Activated CD4-positive, alpha-beta memory T cell treated with anti-CD3 and anti-CD28 coated beads, Interleukin-2, amount 10 ng/mL, durations not matched to agents 7 days and 5 days (primary cell): ENCODE measurements around the gene DSTN. TPM values are rescaled to one million over a fixed set of nuclear protein-coding genes. Genes with fewer than 3 reads are reported as not detected.
A peak's percentile ranks its signal among the peaks of the same experiment; 100 is the strongest.

Experiments
- CTCF ChIA-PET: fragments of 350-600 bp; sonication (Branson Sonifier 250); formaldehyde crosslinking; loops from one replicate; lab custom pipeline; 2021; ENCODE audit warnings: antibody characterized with exemption, inconsistent platforms; lab: Charles Lee
- POLR2A ChIA-PET: fragments of 350-600 bp; sonication (Branson Sonifier 250); formaldehyde crosslinking; loops from one replicate; lab custom pipeline; 2021; ENCODE audit warnings: antibody characterized with exemption; lab: Charles Lee
- DNase-seq: peaks from one replicate; pipeline ENCODE4 v3.0.0-alpha.2; 2020
- H3K27ac Mint-ChIP-seq: one replicate; pipeline ENCODE4 v1.8.0; 2021; ENCODE audit warnings: mild to moderate bottlenecking, mixed read lengths
- H3K27me3 Mint-ChIP-seq: one replicate; pipeline ENCODE4 v1.8.0; 2021; ENCODE audit warnings: mixed read lengths
- H3K36me3 Mint-ChIP-seq: one replicate; pipeline ENCODE4 v1.8.0; 2021; ENCODE audit warnings: low read depth, mixed read lengths
- H3K4me1 Mint-ChIP-seq: one replicate; pipeline ENCODE4 v1.8.0; 2021; ENCODE audit warnings: mixed read lengths
- H3K4me3 Mint-ChIP-seq: one replicate; pipeline ENCODE4 v1.8.0; 2021; ENCODE audit warnings: mild to moderate bottlenecking, mixed read lengths
- H3K9me3 Mint-ChIP-seq: one replicate; pipeline ENCODE4 v1.8.0; 2021; ENCODE audit warnings: mixed read lengths
- total RNA-seq, 2 experiments: library from RNA; stranded (reverse); gene quantifications; one replicate each; pipeline ENCODE4 v1.2.3, GENCODE V29; 2021

DSTN gene
- total RNA-seq, 2 experiments from 2014 or later = 104 to 109 TPM

DNA sequence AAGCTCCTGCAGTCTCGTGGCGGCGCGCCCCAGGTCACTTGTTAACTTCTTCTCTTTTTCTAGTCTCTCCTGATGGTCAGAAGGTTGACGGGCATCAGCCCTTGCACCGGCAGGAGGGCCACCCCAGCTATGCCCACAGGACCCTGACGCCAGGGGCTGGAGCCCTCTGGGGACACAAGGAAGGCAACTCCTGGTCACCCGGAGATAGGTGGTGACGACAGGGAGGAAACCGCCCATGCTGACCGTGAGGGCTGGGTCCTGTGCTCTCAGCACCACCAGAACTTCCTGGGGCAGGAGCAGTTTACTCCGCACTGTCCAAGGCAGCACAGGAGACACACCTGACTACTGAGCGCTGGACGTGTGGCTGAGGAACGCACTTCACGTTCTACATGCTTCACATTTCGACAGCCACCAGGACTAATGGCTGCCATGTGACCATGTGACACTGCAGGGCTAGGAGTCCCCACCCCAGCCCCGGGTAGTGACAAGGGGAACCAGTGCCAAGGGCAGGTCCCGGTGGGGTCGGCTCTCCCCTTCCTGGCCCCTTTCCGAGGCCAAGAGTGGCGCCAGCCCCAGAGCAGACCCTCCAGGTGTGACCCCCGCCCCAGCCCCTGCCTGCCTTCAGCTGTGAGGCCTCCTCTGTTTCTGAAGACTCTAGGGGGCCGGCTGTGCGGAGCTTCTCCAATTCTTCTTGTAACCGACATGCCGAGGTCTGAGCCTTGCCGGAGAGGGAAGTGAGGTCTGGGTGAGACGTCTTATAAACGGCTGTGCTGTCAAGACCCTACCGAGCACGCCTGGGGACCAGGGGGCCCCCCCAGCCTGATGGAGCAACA, 45.2 kb downstream of the DSTN start:
- Mint-ChIP-seq H3K36me3 (peaks cover 25% of the 10 kb centered on the region), H3K27me3 (no peaks in the 10 kb centered on the region), H3K27ac (peak overlapping the region; percentile 35), H3K4me3 (no peak overlapping the region), H3K9me3 (no peaks in the 10 kb centered on the region), H3K4me1 (peaks cover 39% of the 10 kb centered on the region)
- DNase-seq = no peak
- ChIA-PET CTCF (interaction anchor here (0.7 to 5.3 kb wide), 3 partner anchors 68 to 110 kb away, joined by 3 to 33 read pairs (median 7); no protein-coding TSS in a partner anchor), POLR2A (no interaction called here)

DNA sequence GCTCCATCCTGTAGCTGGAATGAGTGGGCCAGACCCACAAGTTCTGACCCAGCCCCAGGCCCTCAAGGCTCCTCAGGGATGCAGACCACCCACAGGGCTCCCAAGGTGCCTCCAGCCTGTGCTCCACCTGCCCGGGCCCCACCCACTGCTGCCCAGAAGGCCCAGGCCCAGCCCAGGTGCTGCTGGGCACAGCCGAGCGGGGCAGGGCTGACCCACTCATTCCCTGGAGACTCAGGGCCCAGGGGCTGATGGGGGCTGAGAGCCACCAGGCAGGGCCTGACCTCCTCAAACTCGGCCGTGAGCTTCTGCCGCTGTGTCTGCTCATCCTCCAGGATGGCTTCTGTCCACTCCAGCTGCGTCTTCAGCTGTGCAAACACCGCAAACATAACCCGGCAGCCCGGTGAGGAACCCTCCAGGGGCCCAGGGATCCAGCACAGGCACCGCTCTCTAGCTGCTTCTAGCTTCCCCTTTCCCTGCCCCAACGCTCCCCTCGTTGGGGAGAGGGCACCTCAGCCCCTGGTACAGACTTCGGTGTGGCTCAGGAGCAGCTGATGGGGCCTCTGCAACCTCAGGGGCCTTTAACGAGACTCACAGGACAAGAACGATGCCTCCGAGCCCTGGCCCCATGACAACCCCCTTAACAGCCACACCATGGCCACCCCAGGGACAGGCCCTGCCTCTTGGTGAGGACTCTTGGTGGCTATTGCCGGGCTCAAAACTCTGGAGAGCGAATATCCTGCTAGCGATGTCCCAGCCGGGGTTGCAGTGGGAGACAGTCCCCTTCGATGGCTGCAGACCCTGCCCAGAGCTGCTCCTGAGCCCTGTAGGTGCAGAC, 46.0 kb downstream of the DSTN start:
- Mint-ChIP-seq H3K4me3 (no peak overlapping the region), H3K36me3 (peaks cover 28% of the 10 kb centered on the region), H3K4me1 (peaks cover 31% of the 10 kb centered on the region), H3K9me3 (no peaks in the 10 kb centered on the region), H3K27ac (no peak overlapping the region), H3K27me3 (no peaks in the 10 kb centered on the region)
- peak; percentile 15 for DNase-seq
- ChIA-PET CTCF (interaction anchor here (0.7 to 5.3 kb wide), 4 partner anchors 67 to 111 kb away, joined by 3 to 33 read pairs (median 7); partner anchors contain the start of gene BFSP1), POLR2A (no interaction called here)

DNA sequence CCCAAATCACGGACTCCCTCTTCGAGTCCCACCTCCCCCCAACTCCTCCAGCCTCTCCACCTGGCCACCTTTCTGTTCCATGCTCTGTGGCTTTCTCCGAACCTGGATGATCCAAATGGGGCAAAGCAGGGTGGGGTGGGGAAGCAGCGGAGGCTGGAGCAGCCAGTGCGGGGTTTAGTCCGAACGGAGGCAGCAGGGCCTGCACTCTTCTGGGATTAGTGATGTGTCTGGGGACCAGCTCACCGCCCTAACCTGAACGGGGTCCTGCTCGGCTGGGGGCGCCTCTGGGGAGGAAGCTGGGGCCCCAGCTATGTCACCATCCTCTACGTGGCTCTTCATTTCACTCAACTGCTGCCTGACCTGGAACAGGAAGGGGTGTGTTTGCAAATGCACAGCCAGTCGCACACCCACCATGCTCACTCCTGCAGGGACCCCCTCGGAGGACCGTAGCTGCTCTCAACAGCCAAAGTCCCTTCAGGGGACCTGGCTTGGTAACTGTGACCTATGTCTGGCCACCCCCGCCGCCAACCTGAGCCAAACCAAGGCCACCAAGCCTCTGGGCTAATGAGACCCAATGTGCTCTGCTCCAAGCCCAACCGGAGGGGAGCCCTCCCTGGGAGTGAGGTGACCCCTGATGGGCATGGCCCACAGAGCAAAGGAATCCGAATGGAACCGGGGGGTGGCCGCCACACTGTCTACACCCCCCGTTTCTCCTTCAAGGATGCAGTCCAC, 46.8 kb downstream of the DSTN start:
- Mint-ChIP-seq H3K4me1 (peaks cover 25% of the 10 kb centered on the region), H3K9me3 (no peaks in the 10 kb centered on the region), H3K27ac (no peak overlapping the region), H3K4me3 (no peak overlapping the region), H3K27me3 (no peaks in the 10 kb centered on the region), H3K36me3 (peaks cover 34% of the 10 kb centered on the region)
- peak; percentile 15 for DNase-seq
- ChIA-PET CTCF (interaction anchor here (1.4 to 5.3 kb wide), 6 partner anchors 9 to 111 kb away, joined by 5 to 33 read pairs (median 7); partner anchors contain the start of gene BFSP1), POLR2A (no interaction called here)

DNA sequence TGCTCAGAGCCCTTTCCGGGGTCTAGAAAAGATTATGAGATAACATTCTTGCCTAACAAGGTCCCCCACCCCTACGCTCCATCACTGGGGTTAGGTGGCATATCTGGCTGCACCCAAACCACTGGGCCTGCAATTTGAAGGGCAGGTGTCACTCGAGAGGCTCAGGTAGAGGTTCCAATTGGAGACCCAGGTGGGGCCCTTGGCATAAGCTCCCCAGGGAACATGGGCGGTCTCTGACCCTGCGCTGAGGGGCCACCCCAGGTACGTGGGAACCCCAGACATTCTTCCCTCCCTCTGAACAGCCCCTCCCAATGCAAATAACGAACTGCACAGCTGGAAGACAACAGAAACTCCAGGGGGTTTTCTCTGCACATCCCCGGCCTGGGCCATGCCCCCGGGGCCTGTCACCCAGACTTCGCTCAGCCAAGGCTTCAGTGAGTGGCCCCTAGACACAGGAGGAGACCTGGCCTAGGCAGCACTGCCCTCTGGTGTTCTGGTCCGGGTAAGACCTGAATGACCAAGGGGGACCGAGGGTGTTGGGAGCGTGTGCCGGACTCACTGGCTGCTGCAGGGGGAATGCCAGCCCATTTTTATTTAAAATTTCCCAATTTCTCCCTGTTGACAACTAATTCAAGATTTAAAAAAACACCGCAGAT, 47.5 kb downstream of the DSTN start:
- no peak overlapping the region for H3K27ac Mint-ChIP-seq
- no peaks in the 10 kb centered on the region for H3K27me3 Mint-ChIP-seq
- no peak overlapping the region for H3K4me3 Mint-ChIP-seq
- CTCF ChIA-PET = interaction anchor here (1.4 to 5.3 kb wide), 5 partner anchors 10 to 112 kb away, joined by 5 to 33 read pairs (median 7); partner anchors contain the start of gene BFSP1
- peak; percentile 55 for DNase-seq
- H3K4me1 Mint-ChIP-seq = peaks cover 18% of the 10 kb centered on the region
- POLR2A ChIA-PET = interaction anchor here (1.5 kb wide), 1 partner anchor 47 kb away, joined by 6 read pairs; the partner anchor contains the start of gene DSTN
- H3K9me3 Mint-ChIP-seq = no peaks in the 10 kb centered on the region
- peaks cover 37% of the 10 kb centered on the region for H3K36me3 Mint-ChIP-seq

DNA sequence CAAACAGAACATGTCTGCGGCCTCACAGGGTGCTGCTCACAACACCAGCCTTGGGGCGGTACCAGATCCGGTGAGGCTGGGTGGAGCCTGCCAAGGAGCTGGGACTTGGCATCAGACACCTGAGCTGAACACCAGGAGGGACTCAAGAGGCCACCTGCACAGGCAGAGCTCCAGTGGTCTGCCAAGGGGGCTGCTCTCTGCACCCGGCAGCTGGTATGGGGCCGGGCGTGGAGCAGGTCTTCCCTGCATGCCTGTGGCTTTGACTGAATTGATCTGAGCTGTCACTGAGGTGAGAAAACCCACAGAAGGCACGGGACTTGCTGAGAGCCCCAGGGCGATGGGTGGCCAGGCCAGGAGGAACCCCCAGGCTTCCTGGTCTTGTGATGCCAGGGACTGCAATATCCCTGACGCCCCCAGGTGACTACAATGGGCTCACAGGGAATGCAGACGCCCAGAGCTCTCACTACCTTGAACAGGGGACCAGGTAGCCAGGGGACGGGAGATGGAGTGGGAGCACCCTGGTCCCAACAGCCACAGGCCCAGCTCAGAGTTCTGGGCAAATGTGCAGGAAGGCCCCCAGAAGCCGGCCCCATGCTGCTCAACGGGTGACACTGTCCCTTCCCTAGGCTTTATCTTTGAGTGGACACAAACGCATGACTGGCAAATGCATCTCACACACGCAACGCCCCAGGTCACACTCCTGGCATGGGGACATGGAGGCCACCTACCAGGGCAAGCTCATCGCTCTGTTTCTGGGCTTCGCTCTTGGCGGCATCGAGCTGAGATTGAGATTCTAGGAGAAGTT, 48.2 kb downstream of the DSTN start:
- POLR2A ChIA-PET = interaction anchor here (0.9 to 1.5 kb wide), 2 partner anchors 48 to 113 kb away, joined by 5 to 6 read pairs; partner anchors contain the start of gene DSTN

DNA sequence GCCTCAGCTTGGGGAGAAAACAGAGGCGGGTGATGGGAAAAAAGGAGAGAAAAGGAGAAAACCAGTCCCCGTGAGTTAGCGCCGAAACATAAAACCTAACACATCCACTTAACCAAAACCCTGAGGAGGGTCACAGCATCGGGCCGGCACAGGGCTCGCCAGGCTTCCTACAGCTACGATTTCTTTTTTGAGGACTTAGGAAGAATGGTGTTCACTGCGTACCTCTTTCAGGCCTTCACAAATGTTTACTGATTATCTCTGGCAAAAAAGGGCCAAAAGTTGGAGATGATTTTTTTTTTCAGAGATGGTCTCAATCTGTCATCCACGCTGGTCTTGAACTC, 48.8 kb downstream of the DSTN start:
- no peak overlapping the region for H3K27ac Mint-ChIP-seq

More for the DNA sequence above, 48.2 kb downstream of the DSTN start:
- H3K4me1 Mint-ChIP-seq = peaks cover 10% of the 10 kb centered on the region
- H3K27me3 Mint-ChIP-seq = no peaks in the 10 kb centered on the region
- peak; percentile 14 for DNase-seq
- CTCF ChIA-PET = interaction anchor here (0.7 to 5.3 kb wide), 8 partner anchors 11 to 112 kb away, joined by 3 to 33 read pairs (median 6); partner anchors contain the start of genes BFSP1 and RRBP1
- peaks cover 34% of the 10 kb centered on the region for H3K36me3 Mint-ChIP-seq
- H3K4me3 Mint-ChIP-seq = no peak overlapping the region
- H3K9me3 Mint-ChIP-seq = no peaks in the 10 kb centered on the region
- no peak overlapping the region for H3K27ac Mint-ChIP-seq

DNA sequence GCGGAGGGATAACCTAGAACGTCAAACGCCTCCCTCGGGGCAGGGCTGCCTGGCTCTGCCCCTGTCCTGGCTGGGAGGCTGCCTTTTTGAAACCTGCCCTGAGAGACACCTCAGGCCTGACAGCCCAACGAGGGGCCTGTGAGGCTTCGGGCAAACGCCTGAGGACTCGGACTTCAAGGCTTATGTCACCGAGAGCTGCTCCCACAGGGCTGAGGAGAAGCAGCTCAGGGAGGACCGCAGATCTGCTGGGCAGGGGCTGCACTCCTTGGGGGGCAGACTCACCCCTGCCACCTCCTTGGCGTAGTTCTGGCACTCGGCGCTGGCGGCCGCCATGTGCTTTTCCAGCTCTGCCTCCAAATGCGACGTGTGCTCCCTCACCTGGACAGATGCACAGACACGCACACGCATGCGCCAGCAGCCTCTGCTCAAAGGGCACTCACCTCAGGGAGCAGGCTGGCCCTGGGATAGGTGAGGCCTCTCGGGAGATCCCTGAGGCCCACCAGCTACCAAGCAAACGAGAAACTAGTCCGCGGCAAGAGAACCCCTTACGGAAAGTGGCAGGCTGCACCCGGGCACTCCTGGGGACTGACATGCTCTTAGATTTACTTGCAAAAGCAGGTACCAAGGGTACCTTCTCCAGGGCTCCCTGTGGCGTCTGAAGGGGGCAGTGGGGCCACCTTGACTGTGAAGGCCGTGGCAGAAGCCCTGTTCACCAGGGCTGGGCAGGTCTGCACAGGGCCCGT, 49.6 kb downstream of the DSTN start:
- peaks cover 8% of the 10 kb centered on the region for H3K4me1 Mint-ChIP-seq
- CTCF ChIA-PET = interaction anchor here (0.6 to 5.3 kb wide), 2 partner anchors 83 to 947 kb away, joined by 5 to 33 read pairs; no protein-coding TSS in a partner anchor
- no peaks in the 10 kb centered on the region for H3K27me3 Mint-ChIP-seq
- H3K27ac Mint-ChIP-seq = no peak overlapping the region
- peak; percentile 12 for DNase-seq
- H3K9me3 Mint-ChIP-seq = no peaks in the 10 kb centered on the region
- H3K4me3 Mint-ChIP-seq = no peak overlapping the region
- peaks cover 40% of the 10 kb centered on the region for H3K36me3 Mint-ChIP-seq
- POLR2A ChIA-PET = no interaction called here

More for the DNA sequence above, 48.8 kb downstream of the DSTN start:
- ChIA-PET POLR2A (interaction anchor here (0.9 to 1.5 kb wide), 2 partner anchors 48 to 114 kb away, joined by 5 to 6 read pairs; partner anchors contain the start of gene DSTN), CTCF (interaction anchor here (0.9 to 5.3 kb wide), 6 partner anchors 11 to 113 kb away, joined by 4 to 33 read pairs (median 6); partner anchors contain the start of genes BFSP1 and RRBP1)
- Mint-ChIP-seq H3K4me1 (peaks cover 10% of the 10 kb centered on the region), H3K4me3 (no peak overlapping the region), H3K9me3 (no peaks in the 10 kb centered on the region), H3K36me3 (peaks cover 34% of the 10 kb centered on the region), H3K27me3 (no peaks in the 10 kb centered on the region)
- DNase-seq = no peak

DNA sequence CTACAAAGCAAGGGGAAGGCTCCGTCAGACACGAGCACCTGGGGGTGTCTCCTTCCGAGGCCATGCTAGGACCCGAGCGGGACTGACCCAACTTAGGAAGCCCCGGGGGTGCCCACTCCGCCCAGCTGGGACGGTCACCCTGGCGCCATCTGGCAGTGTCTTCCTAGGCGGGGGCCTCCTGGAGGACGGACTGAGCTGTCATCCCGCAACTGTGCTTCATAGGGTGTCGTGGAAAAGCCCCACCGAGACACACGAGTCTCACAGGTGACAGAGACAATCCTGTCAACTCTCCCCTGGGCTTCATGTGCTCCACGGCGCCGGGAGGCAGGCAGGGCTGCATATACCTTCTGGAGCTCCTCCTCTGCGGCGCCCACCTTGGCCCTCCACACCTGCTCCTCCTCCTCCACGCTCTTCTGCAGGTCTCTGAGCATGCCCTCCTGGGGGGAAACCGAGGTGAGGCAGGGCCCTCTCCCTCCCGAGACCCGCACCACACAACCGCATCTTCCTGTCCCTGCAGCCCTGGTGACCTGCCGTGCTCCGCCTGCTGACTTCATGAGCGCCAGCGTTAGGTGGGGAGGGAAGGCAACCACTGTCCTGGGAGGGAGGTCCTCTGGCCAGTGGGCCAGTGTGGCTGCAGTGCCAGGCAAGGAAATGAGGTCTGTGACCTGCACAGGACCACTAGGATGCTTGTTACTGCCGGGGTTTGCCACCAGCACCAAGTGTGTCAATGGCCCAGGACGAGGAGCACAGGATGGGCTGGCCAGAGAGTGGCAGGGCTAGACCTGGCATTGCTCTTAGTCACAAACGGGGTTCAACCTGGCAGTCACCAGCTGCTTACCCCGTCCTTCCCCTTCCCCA, 50.7 kb downstream of the DSTN start:
- Mint-ChIP-seq H3K27ac (no peak overlapping the region), H3K4me3 (no peak overlapping the region), H3K27me3 (no peaks in the 10 kb centered on the region), H3K36me3 (peaks cover 40% of the 10 kb centered on the region), H3K9me3 (no peaks in the 10 kb centered on the region), H3K4me1 (peaks cover 5% of the 10 kb centered on the region)
- ChIA-PET CTCF (interaction anchor here (0.6 to 5.3 kb wide), 3 partner anchors 62 to 948 kb away, joined by 4 to 33 read pairs (median 5); no protein-coding TSS in a partner anchor), POLR2A (no interaction called here)
- DNase-seq = peak; percentile 10

DNA sequence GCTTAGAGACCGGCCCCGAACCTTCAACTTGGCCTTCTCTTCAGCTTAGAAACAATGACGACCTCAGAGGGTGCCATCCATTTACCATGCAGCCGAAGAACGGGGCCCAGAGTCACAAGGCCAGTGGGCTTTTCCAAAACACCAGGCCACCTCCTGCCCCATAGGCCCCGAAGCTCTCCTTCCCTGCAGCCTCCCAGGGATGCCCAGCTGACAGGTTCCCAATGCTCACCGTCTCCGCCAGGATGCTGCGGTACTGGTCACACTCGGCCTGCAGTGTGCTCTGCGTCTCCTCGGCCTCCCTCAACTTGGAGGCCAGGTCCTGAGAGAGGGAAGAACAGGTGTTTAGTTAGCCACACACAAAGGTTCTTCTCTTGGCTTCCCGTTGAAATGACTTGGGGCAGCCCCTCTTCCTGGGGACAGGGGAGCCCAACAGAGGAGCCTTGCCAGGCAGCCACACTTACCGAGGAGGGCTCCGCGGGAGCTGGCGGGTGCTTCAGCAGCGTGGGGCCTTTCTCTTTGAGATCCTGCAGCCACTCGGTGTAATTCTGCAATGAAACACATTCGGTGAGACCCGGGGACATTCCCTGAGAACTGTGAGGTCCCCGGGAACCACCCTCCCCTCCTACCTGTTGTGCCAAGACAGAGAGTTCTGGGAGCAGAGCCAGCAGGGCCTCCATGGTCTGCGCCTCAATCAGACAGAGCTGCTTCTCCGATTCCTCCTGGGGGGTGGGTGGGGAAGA, 51.5 kb downstream of the DSTN start:
- CTCF ChIA-PET = interaction anchor here (2.0 kb wide), 1 partner anchor 61 kb away, joined by 4 read pairs; no protein-coding TSS in a partner anchor
- no peaks in the 10 kb centered on the region for H3K9me3 Mint-ChIP-seq
- no peak overlapping the region for H3K4me3 Mint-ChIP-seq
- H3K36me3 Mint-ChIP-seq = peaks cover 45% of the 10 kb centered on the region
- no peaks in the 10 kb centered on the region for H3K27me3 Mint-ChIP-seq
- no peak overlapping the region for H3K27ac Mint-ChIP-seq
- POLR2A ChIA-PET = no interaction called here
- H3K4me1 Mint-ChIP-seq = peaks cover 5% of the 10 kb centered on the region
- DNase-seq = no peak
